Measurements from ENCODE around the gene ANXA2.

The ANXA2 gene

DNA sequence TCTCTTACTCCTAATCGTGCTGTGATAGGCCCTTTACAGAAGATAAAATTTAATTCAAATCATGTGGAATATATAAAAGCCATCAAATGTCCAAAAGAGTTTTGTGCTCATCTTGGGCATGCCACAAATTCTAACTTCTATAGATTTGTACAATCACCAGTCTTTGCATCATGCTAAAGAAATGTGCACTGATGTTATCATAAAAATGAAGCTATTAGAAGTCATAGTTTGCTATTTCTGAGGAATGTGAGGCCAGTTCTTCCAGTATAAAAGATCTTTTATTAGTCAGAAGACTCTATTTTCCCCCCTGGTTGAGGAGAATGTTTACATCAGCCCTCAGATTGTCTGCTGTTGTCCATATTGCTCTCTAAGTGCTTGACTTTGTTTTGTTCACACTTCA lies 2.1 kb upstream of the ANXA2 start:
- Histone ChIP-seq H3K27ac (ENCODE audit: low read length, poor library complexity, severe bottlenecking) (peak overlapping the region; percentile 94), H2AFZ (ENCODE audit: low read depth, low read length) (no peak overlapping the region), H4K91ac (ENCODE audit: low read length) (no peak overlapping the region), H2AK5ac (ENCODE audit: low read length, severe bottlenecking) (no peak overlapping the region), H2BK120ac (ENCODE audit: low read depth, low read length) (no peak overlapping the region), H3K27me3 (ENCODE audit: control insufficient read depth in 1 of 2, insufficient read depth in 1 of 2, low read length in 2 of 2) (no peaks in the 10 kb centered on the region), H3K79me1 (replicated peaks; ENCODE audit: low read length, poor library complexity, severe bottlenecking) (no peaks in the 10 kb centered on the region), H3K4me2 (ENCODE audit: low read length, poor library complexity, severe bottlenecking) (no peak overlapping the region), H4K8ac (ENCODE audit: low read length) (no peak overlapping the region), H3K23ac (ENCODE audit: low read length in 2 of 2) (no peak overlapping the region), H2BK5ac (ENCODE audit: low read depth, low read length, poor library complexity, severe bottlenecking) (peak overlapping the region; percentile 91), H2BK15ac (ENCODE audit: low read depth, poor library complexity, severe bottlenecking) (no peak overlapping the region), H3K9me3 (ENCODE audit: control insufficient read depth, low read length) (no peaks in the 10 kb centered on the region), H3K36me3 (ENCODE audit: control insufficient read depth in 1 of 2, insufficient read depth in 2 of 2, low read depth in 1 of 2, low read length in 2 of 2) (peaks cover 0 to 19% of the 10 kb centered on the region in 2 experiments), H3K9ac (ENCODE audit: low read length) (peak overlapping the region; percentile 92), H3K4ac (ENCODE audit: low read depth in 1 of 2, low read length in 2 of 2) (no peak overlapping the region), H2BK12ac (ENCODE audit: low read length in 2 of 2) (no peak overlapping the region), H3K18ac (ENCODE audit: low read depth in 1 of 2, low read length in 2 of 2) (no peak overlapping the region), H3K4me3 (ENCODE audit: insufficient read depth in 1 of 2, low read depth in 1 of 2, low read length in 2 of 2) (peak overlapping the region in 1 of 2 experiments; percentile 69), H3K14ac (ENCODE audit: low read length in 2 of 2) (no peak overlapping the region), H3K4me1 (ENCODE audit: control insufficient read depth, insufficient read depth, low read depth, low read length) (peaks cover 18% of the 10 kb centered on the region)
- DNase-seq: peak; percentile 54
- no CpG with 5 or more reads among the region's 1 CpG for WGBS

GRCh38 chr15:60399246-60399915 lies 1.6 kb upstream of the ANXA2 start:
- no peak overlapping the region for H2AFZ ChIP-seq (ENCODE audit: low read depth, low read length)
- H3K18ac ChIP-seq (ENCODE audit: low read depth in 1 of 2, low read length in 2 of 2): peak overlapping the region; percentile 11 to 83
- H3K4ac ChIP-seq (ENCODE audit: low read depth in 1 of 2, low read length in 2 of 2): peak overlapping the region; percentile 16 to 69
- peak overlapping the region in 1 of 2 experiments; percentile 69 for H3K4me3 ChIP-seq (ENCODE audit: insufficient read depth in 1 of 2, low read depth in 1 of 2, low read length in 2 of 2)
- H2BK120ac ChIP-seq (ENCODE audit: low read depth, low read length): peak overlapping the region; percentile 91
- peak overlapping the region in 1 of 2 experiments; percentile 21 for H3K23ac ChIP-seq (ENCODE audit: low read length in 2 of 2)
- H3K9ac ChIP-seq (ENCODE audit: low read length): peak overlapping the region; percentile 92
- no peak overlapping the region for H3K14ac ChIP-seq (ENCODE audit: low read length in 2 of 2)
- H2AK5ac ChIP-seq (ENCODE audit: low read length, severe bottlenecking): peak overlapping the region; percentile 83
- peak overlapping the region; percentile 91 for H2BK5ac ChIP-seq (ENCODE audit: low read depth, low read length, poor library complexity, severe bottlenecking)
- H3K9me3 ChIP-seq (ENCODE audit: control insufficient read depth, low read length): no peaks in the 10 kb centered on the region
- peak overlapping the region; percentile 94 for H3K27ac ChIP-seq (ENCODE audit: low read length, poor library complexity, severe bottlenecking)
- DNase-seq: no peak
- peak overlapping the region; percentile 35 for H3K4me2 ChIP-seq (ENCODE audit: low read length, poor library complexity, severe bottlenecking)
- peak overlapping the region; percentile 72 for H4K8ac ChIP-seq (ENCODE audit: low read length)
- peaks cover 19% of the 10 kb centered on the region for H3K4me1 ChIP-seq (ENCODE audit: control insufficient read depth, insufficient read depth, low read depth, low read length)
- H4K91ac ChIP-seq (ENCODE audit: low read length): peak overlapping the region; percentile 89
- H3K36me3 ChIP-seq (ENCODE audit: control insufficient read depth in 1 of 2, insufficient read depth in 2 of 2, low read depth in 1 of 2, low read length in 2 of 2): peaks cover 3 to 24% of the 10 kb centered on the region in 2 experiments
- no peaks in the 10 kb centered on the region for H3K27me3 ChIP-seq (ENCODE audit: control insufficient read depth in 1 of 2, insufficient read depth in 1 of 2, low read length in 2 of 2)
- H2BK15ac ChIP-seq (ENCODE audit: low read depth, poor library complexity, severe bottlenecking): peak overlapping the region; percentile 78
- H3K79me1 ChIP-seq (replicated peaks; ENCODE audit: low read length, poor library complexity, severe bottlenecking): no peaks in the 10 kb centered on the region
- peak overlapping the region; percentile 32 to 94 for H2BK12ac ChIP-seq (ENCODE audit: low read length in 2 of 2)
- WGBS: 32% methylated on average over 20 of the region's 21 CpGs

DNA sequence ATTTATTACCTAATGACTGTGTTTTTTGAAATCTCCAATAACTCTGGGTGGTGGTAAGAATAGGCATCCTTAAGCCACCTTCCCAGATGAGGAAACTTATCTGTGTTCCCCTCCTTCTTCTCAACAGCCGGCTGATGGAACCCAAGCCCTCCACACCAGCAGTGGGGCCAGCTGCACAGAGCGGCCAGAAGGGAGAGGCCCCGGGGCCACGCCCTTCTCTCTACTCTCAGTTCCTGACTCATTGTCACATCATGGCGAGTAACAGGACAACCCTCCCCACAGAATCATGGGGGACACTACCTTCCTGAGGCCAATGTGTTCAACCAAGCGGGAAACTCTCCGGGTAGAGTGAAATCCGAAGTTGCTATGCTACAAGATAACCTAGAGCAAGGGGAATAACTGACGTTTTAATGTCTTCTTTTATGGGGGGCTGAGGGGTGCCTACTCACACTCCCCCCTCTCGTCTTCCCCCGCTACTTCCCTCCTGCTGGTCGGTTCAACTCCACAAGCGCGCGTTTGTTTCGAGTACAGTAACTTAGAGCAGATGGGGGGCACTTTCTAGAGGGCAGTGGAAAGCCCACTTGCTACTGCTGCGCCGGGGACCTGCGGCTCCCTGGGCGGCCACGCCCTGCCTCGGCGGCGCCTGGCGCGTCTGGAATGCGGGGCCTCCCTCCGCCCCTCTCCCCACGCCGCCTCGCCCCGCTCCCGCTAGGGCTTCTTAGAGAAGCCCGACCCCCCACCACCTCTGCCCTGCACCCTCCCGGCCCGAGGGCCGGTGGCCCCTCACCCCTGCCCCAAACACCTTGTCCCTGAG lies 621 bp downstream of the ANXA2 start:
- Histone ChIP-seq H4K8ac (ENCODE audit: low read length) (peak overlapping the region; percentile 100), H3K27me3 (ENCODE audit: control insufficient read depth in 1 of 2, insufficient read depth in 1 of 2, low read length in 2 of 2) (no peaks in the 10 kb centered on the region), H4K91ac (ENCODE audit: low read length) (peak overlapping the region; percentile 100), H2BK12ac (ENCODE audit: low read length in 2 of 2) (peak overlapping the region; percentile 38 to 94), H2AFZ (ENCODE audit: low read depth, low read length) (no peak overlapping the region), H2BK15ac (ENCODE audit: low read depth, poor library complexity, severe bottlenecking) (peak overlapping the region; percentile 97), H3K79me1 (replicated peaks; ENCODE audit: low read length, poor library complexity, severe bottlenecking) (no peaks in the 10 kb centered on the region), H2BK120ac (ENCODE audit: low read depth, low read length) (peak overlapping the region; percentile 99), H3K9ac (ENCODE audit: low read length) (peak overlapping the region; percentile 100), H3K14ac (ENCODE audit: low read length in 2 of 2) (peak overlapping the region; percentile 92 to 98), H3K4me1 (ENCODE audit: control insufficient read depth, insufficient read depth, low read depth, low read length) (peaks cover 23% of the 10 kb centered on the region), H3K18ac (ENCODE audit: low read depth in 1 of 2, low read length in 2 of 2) (peak overlapping the region; percentile 100), H3K4me3 (ENCODE audit: insufficient read depth in 1 of 2, low read depth in 1 of 2, low read length in 2 of 2) (peak overlapping the region; percentile 90 to 92), H3K9me3 (ENCODE audit: control insufficient read depth, low read length) (no peaks in the 10 kb centered on the region), H3K23ac (ENCODE audit: low read length in 2 of 2) (peak overlapping the region in 1 of 2 experiments; percentile 87), H3K4me2 (ENCODE audit: low read length, poor library complexity, severe bottlenecking) (peak overlapping the region; percentile 29), H3K36me3 (ENCODE audit: control insufficient read depth in 1 of 2, insufficient read depth in 2 of 2, low read depth in 1 of 2, low read length in 2 of 2) (peaks cover 11 to 35% of the 10 kb centered on the region in 2 experiments), H3K27ac (ENCODE audit: low read length, poor library complexity, severe bottlenecking) (peak overlapping the region; percentile 99), H2AK5ac (ENCODE audit: low read length, severe bottlenecking) (peak overlapping the region; percentile 98), H3K4ac (ENCODE audit: low read depth in 1 of 2, low read length in 2 of 2) (peak overlapping the region; percentile 99), H2BK5ac (ENCODE audit: low read depth, low read length, poor library complexity, severe bottlenecking) (peak overlapping the region; percentile 100)
- whole genome bisulfite sequencing: 1% methylated on average over 30 of the region's 37 CpGs
- peak; percentile 82 for DNase-seq

DNA sequence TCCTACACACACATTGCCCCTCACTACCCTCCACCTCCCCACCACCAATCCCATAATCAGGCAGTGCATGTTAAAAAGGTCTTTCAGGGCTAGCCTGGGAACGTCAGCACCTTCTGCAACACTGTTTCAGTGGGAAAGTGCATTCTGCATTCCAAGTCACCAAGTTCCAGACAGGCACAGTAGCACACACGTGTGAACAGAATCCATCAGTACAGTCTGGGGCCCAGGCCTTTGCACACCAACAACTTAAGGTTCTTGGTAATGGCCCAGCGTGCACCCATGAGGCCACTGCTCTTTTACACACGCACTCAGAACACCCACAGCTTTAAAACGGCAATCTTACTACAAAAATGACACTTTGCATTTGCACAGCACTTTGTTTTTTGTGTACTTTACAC lies 1.2 kb downstream of the ANXA2 start:
- Histone ChIP-seq H3K36me3 (ENCODE audit: control insufficient read depth in 1 of 2, insufficient read depth in 2 of 2, low read depth in 1 of 2, low read length in 2 of 2) (peaks cover 11 to 40% of the 10 kb centered on the region in 2 experiments), H3K14ac (ENCODE audit: low read length in 2 of 2) (peak overlapping the region; percentile 15 to 92), H3K4ac (ENCODE audit: low read depth in 1 of 2, low read length in 2 of 2) (peak overlapping the region in 1 of 2 experiments; percentile 60), H3K18ac (ENCODE audit: low read depth in 1 of 2, low read length in 2 of 2) (peak overlapping the region; percentile 2 to 60), H3K9ac (ENCODE audit: low read length) (peak overlapping the region; percentile 100), H3K79me1 (replicated peaks; ENCODE audit: low read length, poor library complexity, severe bottlenecking) (no peaks in the 10 kb centered on the region), H3K9me3 (ENCODE audit: control insufficient read depth, low read length) (no peaks in the 10 kb centered on the region), H3K27ac (ENCODE audit: low read length, poor library complexity, severe bottlenecking) (peak overlapping the region; percentile 99), H4K8ac (ENCODE audit: low read length) (no peak overlapping the region), H2BK5ac (ENCODE audit: low read depth, low read length, poor library complexity, severe bottlenecking) (no peak overlapping the region), H2AK5ac (ENCODE audit: low read length, severe bottlenecking) (peak overlapping the region; percentile 20), H2BK12ac (ENCODE audit: low read length in 2 of 2) (peak overlapping the region in 1 of 2 experiments; percentile 17), H3K4me1 (ENCODE audit: control insufficient read depth, insufficient read depth, low read depth, low read length) (peaks cover 23% of the 10 kb centered on the region), H3K4me2 (ENCODE audit: low read length, poor library complexity, severe bottlenecking) (peak overlapping the region; percentile 29), H3K23ac (ENCODE audit: low read length in 2 of 2) (peak overlapping the region in 1 of 2 experiments; percentile 31), H2BK15ac (ENCODE audit: low read depth, poor library complexity, severe bottlenecking) (no peak overlapping the region), H2BK120ac (ENCODE audit: low read depth, low read length) (no peak overlapping the region), H4K91ac (ENCODE audit: low read length) (no peak overlapping the region), H2AFZ (ENCODE audit: low read depth, low read length) (no peak overlapping the region), H3K27me3 (ENCODE audit: control insufficient read depth in 1 of 2, insufficient read depth in 1 of 2, low read length in 2 of 2) (no peaks in the 10 kb centered on the region), H3K4me3 (ENCODE audit: insufficient read depth in 1 of 2, low read depth in 1 of 2, low read length in 2 of 2) (peak overlapping the region; percentile 90 to 92)
- DNase-seq: peak; percentile 39
- 10% methylated on average over 5 of the region's 5 CpGs for WGBS

Measured in mesenchymal stem cell (in vitro differentiated cells and primary cell).